Vagina (tissue), 2 donors: ENCODE measurements around the gene TLN1. TPM values are rescaled to one million over a fixed set of nuclear protein-coding genes. Genes with fewer than 3 reads are reported as not detected.

Experiments
- DNase-seq, 2 donors: peaks; one replicate each; pipeline ENCODE4 v3.0.0-alpha.2; 2017; ENCODE audit errors: extremely low spot score in 2 of 2
- H3K27ac ChIP-seq: fragments of 200-600 bp; sonication (generic); one replicate; pipeline ENCODE4 v1.5.1; 2019
- H3K27me3 ChIP-seq: fragments of 200-600 bp; sonication (generic); one replicate; pipeline ENCODE4 v1.5.1; 2019
- H3K36me3 ChIP-seq, 2 donors: fragments of 200-600 bp; sonication (generic); one replicate each; pipeline ENCODE4 v1.5.1; 2017 to 2019
- H3K4me1 ChIP-seq: fragments of 200-600 bp; sonication (generic); one replicate; pipeline ENCODE4 v1.5.1; 2019
- H3K4me3 ChIP-seq, 2 donors: fragments of 200-600 bp; sonication (generic); 1 replicate in 1 of 2; 2 replicates in 1 of 2; pipeline ENCODE4 v1.5.1; 2016 to 2019
- H3K9me3 ChIP-seq: fragments of 200-600 bp; sonication (generic); one replicate; pipeline ENCODE4 v1.5.1; 2019
- CTCF ChIP-seq, 3 experiments: fragments of 450-650 bp in 2 of 3; fragments of 200-600 bp in 1 of 3; sonication (generic) in 1 of 3; IDR thresholded peaks; one replicate each; pipeline ENCODE4 v1.5.1; 2017 to 2019; ENCODE audit warnings: antibody characterized with exemption in 3 of 3, mild to moderate bottlenecking in 2 of 3, moderate library complexity in 2 of 3
- POLR2A ChIP-seq, 2 donors: fragments of 450-650 bp; IDR thresholded peaks; one replicate each; pipeline ENCODE4 v1.6.1; 2017; ENCODE audit warnings: antibody characterized with exemption in 2 of 2, mild to moderate bottlenecking in 2 of 2, moderate library complexity in 2 of 2
- POLR2AphosphoS5 ChIP-seq, 2 donors: sonication (generic); formaldehyde crosslinking; IDR thresholded peaks; one replicate each; pipeline ENCODE4 v1.9.0; 2017; ENCODE audit warnings: antibody characterized with exemption in 2 of 2, mild to moderate bottlenecking in 2 of 2, low read depth in 1 of 2; ENCODE audit not compliant: insufficient read depth in 1 of 2
- intact Hi-C: fragments of 100-400 bp; cut with DNase I; formaldehyde crosslinking; loops from one replicate; pipeline ENCODE4 v1.15.1; 2023
- total RNA-seq: library from RNA; depleted of rRNA; stranded (reverse); fragments of >200 nt; gene quantifications from one replicate; pipeline ENCODE4 v1.2.3, GENCODE V29; 2016

The TLN1 gene
- total RNA-seq, 1 donor from 2014 or later = 268 TPM

- TF ChIP-seq POLR2A (IDR thresholded peaks at IDR 0.05) (no peak), CTCF (IDR thresholded peaks at IDR 0.05) (no peak), POLR2AphosphoS5 (IDR thresholded peaks at IDR 0.05; ENCODE audit: insufficient read depth in 1 of 2, low read depth in 1 of 2) (no peak)
- Histone ChIP-seq H3K36me3 (peaks cover 15 to 93% of the 10 kb centered on the region in 2 donors), H3K27me3 (no peaks in the 10 kb centered on the region), H3K9me3 (no peaks in the 10 kb centered on the region), H3K27ac (no peak overlapping the region), H3K4me1 (no peaks in the 10 kb centered on the region), H3K4me3 (no peak overlapping the region)
- intact Hi-C loops = no loop called here
- DNase-seq = no peak
Observed at GRCh38 chr9:35710818-35711500, 21.0 kb downstream of the TLN1 start.

DNA sequence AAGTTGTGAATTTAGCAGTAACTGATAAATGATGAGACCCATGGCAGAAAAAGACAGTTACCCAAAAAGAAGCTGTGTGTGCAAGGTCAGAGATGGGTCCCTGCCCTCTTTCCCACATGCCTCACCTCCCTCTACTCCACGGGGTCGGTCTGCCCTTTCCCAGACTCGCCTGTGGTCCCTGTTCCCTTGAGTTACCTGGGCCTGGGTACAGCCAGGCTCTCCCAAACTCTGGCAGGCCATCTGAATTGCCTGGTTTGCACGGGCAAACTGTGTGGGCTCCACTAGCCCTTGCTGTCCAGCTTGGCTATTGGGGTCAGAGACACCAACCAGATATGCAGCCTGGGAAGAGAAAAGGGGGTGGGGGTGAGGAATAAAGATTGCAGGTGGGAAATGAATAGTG, 23.8 kb downstream of the TLN1 start:
- intact Hi-C loops = no loop called here
- no peaks in the 10 kb centered on the region for H3K27me3 ChIP-seq
- no peaks in the 10 kb centered on the region for H3K4me1 ChIP-seq
- no peaks in the 10 kb centered on the region for H3K9me3 ChIP-seq
- no peak overlapping the region for H3K27ac ChIP-seq
- no peak overlapping the region for H3K4me3 ChIP-seq
- peaks cover 19 to 94% of the 10 kb centered on the region in 2 donors for H3K36me3 ChIP-seq
- DNase-seq = no peak
- TF ChIP-seq POLR2AphosphoS5 (IDR thresholded peaks at IDR 0.05; ENCODE audit: insufficient read depth in 1 of 2, low read depth in 1 of 2) (no peak), CTCF (IDR thresholded peaks at IDR 0.05) (no peak), POLR2A (IDR thresholded peaks at IDR 0.05) (no peak)

DNA sequence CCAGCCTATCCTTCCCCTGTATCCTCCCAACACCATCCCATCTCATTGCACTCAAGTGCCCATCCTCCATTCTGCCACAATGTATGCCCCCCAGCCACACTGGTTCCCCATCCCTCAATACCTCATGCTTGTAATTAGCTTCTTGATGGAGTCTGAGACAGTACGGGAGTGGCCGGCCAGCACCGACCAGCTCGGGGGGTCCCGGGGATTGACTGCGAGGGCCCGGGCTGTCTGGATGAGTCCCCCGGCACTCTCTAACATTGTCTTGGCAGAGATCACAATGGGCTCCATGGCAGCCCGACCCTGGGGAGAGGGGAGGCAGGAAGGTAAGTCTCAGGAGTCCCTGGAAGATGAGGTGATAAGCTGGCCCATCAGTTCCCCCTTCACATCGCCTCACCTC, 25.0 kb downstream of the TLN1 start:
- intact Hi-C loops = no loop called here
- peaks cover 23 to 95% of the 10 kb centered on the region in 2 donors for H3K36me3 ChIP-seq
- H3K9me3 ChIP-seq = no peaks in the 10 kb centered on the region
- no peaks in the 10 kb centered on the region for H3K27me3 ChIP-seq
- no peak overlapping the region for H3K27ac ChIP-seq
- TF ChIP-seq CTCF (IDR thresholded peaks at IDR 0.05) (no peak), POLR2A (IDR thresholded peaks at IDR 0.05) (no peak), POLR2AphosphoS5 (IDR thresholded peaks at IDR 0.05; ENCODE audit: insufficient read depth in 1 of 2, low read depth in 1 of 2) (no peak)
- H3K4me1 ChIP-seq = no peaks in the 10 kb centered on the region
- DNase-seq = no peak
- H3K4me3 ChIP-seq = no peak overlapping the region

DNA sequence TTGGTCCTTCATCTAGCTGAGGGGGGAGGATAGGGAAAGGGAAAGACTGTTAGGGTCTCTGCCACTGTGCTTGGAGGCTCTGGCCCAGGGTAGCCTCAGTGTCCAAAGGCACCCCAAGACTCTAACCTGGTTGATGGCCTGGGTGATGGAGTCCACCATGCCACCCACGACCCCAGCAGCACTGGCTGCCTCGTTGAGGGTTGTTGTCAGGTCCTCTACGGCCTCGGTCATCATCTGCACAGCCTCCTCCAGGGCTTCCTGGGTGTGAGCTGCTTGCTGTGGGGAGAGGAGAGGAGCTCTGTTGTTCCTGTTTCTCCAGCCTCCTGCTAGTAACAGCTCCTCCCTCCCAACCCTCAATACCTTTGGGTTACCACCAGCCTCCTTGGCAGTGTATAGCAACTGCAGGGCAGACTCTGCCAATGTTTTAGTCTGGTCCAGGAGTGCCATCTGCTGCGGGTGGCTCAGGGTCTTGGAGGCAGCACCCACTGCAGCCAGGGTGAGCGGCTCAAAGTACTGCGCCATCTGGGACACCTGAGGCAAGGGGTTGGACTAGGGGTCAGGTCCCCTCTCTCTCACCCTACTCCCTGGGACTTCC, 26.1 kb downstream of the TLN1 start:
- intact Hi-C loops = no loop called here
- no peak overlapping the region for H3K27ac ChIP-seq
- H3K36me3 ChIP-seq = peaks cover 21 to 95% of the 10 kb centered on the region in 2 donors

More for the DNA sequence above, 26.1 kb downstream of the TLN1 start:
- H3K4me3 ChIP-seq = no peak overlapping the region
- no peak for TF ChIP-seq POLR2A (IDR thresholded peaks at IDR 0.05)
- no peak for TF ChIP-seq CTCF (IDR thresholded peaks at IDR 0.05)
- TF ChIP-seq POLR2AphosphoS5 (IDR thresholded peaks at IDR 0.05; ENCODE audit: insufficient read depth in 1 of 2, low read depth in 1 of 2) = no peak
- H3K4me1 ChIP-seq = no peaks in the 10 kb centered on the region
- H3K9me3 ChIP-seq = no peaks in the 10 kb centered on the region
- DNase-seq = no peak
- no peaks in the 10 kb centered on the region for H3K27me3 ChIP-seq
